ENCODE measurements around the gene TAS1R3.
A peak's percentile ranks its signal among the peaks of the same experiment; 100 is the strongest.

TAS1R3 gene

DNA sequence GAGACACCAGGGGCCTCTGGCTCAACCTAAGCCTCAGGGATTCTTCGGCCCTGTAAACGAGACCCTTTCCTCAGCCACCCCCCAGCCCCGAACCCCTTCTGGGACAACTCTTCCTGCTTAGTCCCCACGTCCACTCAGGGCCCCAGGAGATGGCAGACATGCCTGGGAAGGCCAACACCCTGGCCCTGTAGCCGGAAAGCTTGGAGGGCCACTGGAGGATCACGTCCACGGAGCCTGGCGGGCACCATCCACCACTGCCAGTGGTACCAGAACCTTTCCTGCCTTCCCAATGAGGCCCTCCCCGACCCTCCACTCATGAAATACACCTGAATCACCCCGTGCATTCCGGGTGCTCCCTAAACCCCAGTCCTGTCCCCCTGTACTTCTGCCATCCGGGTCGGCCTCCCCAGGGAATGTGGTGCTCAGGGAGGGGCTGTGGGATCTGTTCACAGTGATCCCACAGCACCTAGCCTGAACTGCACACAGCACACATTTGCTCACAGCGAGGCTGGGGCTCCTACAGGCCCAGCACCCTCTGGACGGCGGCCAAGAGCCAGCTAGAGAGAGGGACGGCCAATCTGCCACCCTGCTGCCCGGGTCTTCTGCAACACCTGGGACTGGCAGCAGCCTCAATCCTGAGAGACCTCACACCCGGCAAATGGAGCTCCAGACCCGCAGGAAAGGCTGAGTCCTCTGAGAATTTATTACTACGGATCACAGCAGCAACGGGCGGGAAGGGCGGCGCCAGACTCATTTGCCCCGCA lies 42.2 kb downstream of the TAS1R3 start:
- Histone ChIP-seq H3K27me3 (no peaks in the 10 kb centered on the region), H3K4me1 (peaks cover 3% of the 10 kb centered on the region; the same call in 1 of the 2 replicates), H3K4me3 (ENCODE audit: low read depth, low read length) (peak overlapping the region; percentile 82), H3K9me3 (no peaks in the 10 kb centered on the region), H3K36me3 (peaks cover 28% of the 10 kb centered on the region)
- TF ChIP-seq, protein P1, sequence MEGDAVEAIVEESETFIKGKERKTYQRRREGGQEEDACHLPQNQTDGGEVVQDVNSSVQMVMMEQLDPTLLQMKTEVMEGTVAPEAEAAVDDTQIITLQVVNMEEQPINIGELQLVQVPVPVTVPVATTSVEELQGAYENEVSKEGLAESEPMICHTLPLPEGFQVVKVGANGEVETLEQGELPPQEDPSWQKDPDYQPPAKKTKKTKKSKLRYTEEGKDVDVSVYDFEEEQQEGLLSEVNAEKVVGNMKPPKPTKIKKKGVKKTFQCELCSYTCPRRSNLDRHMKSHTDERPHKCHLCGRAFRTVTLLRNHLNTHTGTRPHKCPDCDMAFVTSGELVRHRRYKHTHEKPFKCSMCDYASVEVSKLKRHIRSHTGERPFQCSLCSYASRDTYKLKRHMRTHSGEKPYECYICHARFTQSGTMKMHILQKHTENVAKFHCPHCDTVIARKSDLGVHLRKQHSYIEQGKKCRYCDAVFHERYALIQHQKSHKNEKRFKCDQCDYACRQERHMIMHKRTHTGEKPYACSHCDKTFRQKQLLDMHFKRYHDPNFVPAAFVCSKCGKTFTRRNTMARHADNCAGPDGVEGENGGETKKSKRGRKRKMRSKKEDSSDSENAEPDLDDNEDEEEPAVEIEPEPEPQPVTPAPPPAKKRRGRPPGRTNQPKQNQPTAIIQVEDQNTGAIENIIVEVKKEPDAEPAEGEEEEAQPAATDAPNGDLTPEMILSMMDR (IDR thresholded peaks at IDR 0.05; ENCODE audit: low read depth, low read length), result no peak
- no peak for DNase-seq

DNA sequence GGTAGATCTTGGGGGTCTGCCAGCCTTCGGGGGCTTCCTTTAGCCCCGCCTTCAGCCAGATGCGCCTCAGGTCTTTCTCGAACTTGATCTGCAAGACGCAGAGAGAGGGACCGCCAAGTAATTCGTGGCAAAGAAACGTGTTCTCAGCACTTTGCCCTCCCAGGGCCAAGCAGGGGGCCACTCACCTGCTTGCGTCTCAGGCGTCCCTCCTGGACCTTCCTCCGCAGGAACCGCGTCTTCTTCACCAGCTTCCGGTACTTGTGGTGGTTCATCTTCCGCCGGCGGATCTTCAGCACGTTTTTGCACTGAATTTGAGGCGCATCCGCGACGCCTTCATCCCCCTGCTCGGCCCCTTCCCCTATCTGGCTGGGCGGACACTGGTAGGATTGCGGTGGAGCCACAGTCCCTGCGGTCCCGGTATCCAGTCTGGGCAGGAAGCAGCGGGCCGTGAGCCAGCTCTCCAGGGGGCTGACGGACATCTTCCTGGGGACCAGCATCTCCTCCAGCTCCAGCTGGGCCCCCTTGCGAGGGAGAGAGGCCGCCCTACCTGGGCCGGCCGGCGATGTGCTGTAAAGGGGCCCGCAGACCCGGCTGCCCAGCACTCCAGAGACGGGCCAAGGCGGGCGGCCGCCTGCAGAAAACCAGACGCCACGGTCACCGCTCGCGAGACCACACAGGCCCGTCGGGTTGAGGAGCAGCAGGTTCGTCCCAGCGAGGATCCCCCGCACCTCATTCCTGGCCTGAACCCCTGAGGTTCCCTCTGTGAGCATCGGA lies 42.9 kb downstream of the TAS1R3 start:
- Histone ChIP-seq H3K4me3 (ENCODE audit: low read depth, low read length) (peak overlapping the region; percentile 82), H3K4me1 (peaks cover 3% of the 10 kb centered on the region; the same call in 1 of the 2 replicates), H3K27me3 (no peaks in the 10 kb centered on the region), H3K9me3 (no peaks in the 10 kb centered on the region), H3K36me3 (peaks cover 28% of the 10 kb centered on the region)
- no peak for DNase-seq
- TF ChIP-seq, protein P1 (IDR thresholded peaks at IDR 0.05; ENCODE audit: low read depth, low read length), result no peak

DNA sequence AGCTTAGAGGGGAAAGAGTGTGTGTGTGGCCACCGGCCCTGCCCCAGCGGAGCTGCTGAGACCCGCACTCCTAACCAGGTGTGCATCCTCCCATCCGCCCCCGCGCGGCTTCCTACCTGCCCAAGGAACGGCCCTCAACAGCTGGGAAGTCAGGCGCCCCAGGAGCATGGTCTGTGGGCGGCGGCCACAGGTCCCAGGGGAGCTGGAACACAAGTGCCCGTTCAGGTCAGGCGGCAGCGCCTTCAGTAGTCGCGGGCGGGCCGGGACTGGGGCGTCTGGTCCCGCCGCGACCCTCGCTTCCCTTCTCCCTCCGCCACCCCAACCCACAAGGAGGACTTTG lies 43.5 kb downstream of the TAS1R3 start:
- peak overlapping the region; percentile 82 for H3K4me3 ChIP-seq (ENCODE audit: low read depth, low read length)
- peaks cover 3% of the 10 kb centered on the region; the same call in 1 of the 2 replicates for H3K4me1 ChIP-seq
- peaks cover 28% of the 10 kb centered on the region for H3K36me3 ChIP-seq
- H3K9me3 ChIP-seq, result no peaks in the 10 kb centered on the region
- no peaks in the 10 kb centered on the region for H3K27me3 ChIP-seq
- DNase-seq, result peak; percentile 53
- TF ChIP-seq, protein P1 (IDR thresholded peaks at IDR 0.05; ENCODE audit: low read depth, low read length), result no peak

DNA sequence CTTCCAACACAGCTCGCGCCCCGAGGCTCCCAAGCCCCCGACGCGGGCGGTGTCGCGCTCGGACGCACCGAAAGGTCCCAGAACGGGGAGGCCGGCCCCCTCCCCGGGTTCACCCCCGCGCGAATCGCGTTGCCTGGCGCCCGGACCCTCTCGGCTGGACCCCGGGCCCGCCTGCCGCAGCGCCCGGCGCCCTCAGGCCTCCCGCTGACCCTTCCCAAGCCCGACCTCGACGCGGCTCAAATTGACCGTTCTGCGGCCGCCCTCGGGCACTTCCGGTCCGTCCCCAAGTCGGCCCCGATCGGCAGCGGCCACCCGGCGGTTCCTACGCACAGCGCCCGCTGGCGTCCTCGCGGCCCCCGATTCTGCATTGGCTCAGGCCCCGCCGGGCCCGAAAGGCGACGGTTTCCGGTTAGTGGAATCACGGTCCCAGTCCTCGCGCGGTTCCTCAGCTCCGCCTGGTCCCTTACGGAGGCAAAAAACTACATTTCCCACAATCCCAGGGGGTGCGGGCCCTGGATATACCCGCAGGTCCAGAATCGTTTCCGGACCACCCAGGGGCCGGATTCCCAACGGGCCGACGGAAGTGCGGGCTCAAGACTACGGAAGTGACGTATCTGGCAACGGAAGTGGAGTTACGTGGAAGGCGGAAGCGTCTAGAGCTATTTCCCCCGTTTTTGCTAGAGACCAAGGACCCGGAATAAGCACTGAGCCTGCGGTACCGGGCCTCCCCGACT lies 44.0 kb downstream of the TAS1R3 start, which contains the start of gene AURKAIP1:
Gene AURKAIP1, minus strand, starts transcription at position 279 of the 734 bp plus-strand sequence. CDS start 451 bp downstream, outside the sequence.
- DNase-seq, result peak; percentile 99
- peaks cover 28% of the 10 kb centered on the region for H3K36me3 ChIP-seq

DNA sequence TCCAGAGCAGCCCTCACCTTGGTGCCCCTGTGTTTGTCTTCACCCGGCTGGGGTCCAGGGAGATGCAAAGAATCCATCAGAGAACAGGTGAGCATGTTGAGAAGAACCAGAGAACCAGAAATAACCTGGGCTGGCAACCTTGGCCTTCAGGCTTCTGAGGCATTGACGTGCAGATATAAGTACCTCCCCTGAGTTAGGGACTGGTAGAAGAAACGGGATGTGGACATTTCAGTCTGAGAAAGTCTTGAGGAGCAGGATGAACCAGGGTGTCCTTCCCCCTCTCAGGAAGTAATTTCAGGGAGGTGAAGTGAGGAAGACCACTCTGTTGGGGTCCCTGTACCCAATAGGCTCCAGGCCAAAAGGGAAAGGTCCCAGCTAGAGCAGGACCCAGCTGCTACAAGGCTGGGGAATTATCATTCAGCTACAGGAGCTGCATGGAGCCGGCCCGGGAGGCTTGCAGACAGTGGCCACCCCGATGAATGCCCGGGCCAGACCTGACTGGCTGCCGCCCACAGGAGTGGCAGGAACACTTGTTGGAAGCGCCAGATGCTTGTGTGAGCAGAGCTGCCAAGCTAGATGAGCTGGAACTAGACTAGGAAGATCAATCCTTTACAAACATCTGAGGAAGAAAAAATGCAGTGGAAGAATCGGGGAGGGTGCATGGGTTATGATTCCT lies 45.6 kb downstream of the TAS1R3 start:
- Histone ChIP-seq H3K36me3 (peaks cover 24% of the 10 kb centered on the region), H3K27me3 (no peaks in the 10 kb centered on the region), H3K4me3 (ENCODE audit: low read depth, low read length) (no peak overlapping the region), H3K4me1 (peaks cover 2% of the 10 kb centered on the region; the same call in 1 of the 2 replicates), H3K9me3 (no peaks in the 10 kb centered on the region)
- TF ChIP-seq, protein P1 (IDR thresholded peaks at IDR 0.05; ENCODE audit: low read depth, low read length), result no peak
- DNase-seq, result no peak

More for the DNA sequence above, 44.0 kb downstream of the TAS1R3 start, which contains the start of gene AURKAIP1:
- peaks cover 3% of the 10 kb centered on the region; the same call in 1 of the 2 replicates for H3K4me1 ChIP-seq
- TF ChIP-seq, protein P1 (IDR thresholded peaks at IDR 0.05; ENCODE audit: low read depth, low read length), result peak; percentile 46
- no peaks in the 10 kb centered on the region for H3K9me3 ChIP-seq
- H3K27me3 ChIP-seq, result no peaks in the 10 kb centered on the region
- peak within 1 kb of the TSS; percentile 82 for H3K4me3 ChIP-seq (ENCODE audit: low read depth, low read length)

Data from BE2C (cell line).